Stimulated activated naive B cell treated with anti-CD40 and anti-IgM and Interleukin-4, amounts not matched to agents 10 μg/mL and 1 μg/mL and 100 μg/mL, for 72 hours (primary cell): ENCODE results near the gene ABLIM2.
A peak's percentile ranks its signal among the peaks of the same experiment; 100 is the strongest.

Source experiments
- ATAC-seq, 2 donors: fragments of 150-1000 bp; cut with Tn5 transposase; replicated peaks; 2 replicates each; pipeline ENCODE4 v1.10.0; 2021; ENCODE audit warnings: moderate library complexity in 1 of 2
- DNase-seq: peaks from one replicate; pipeline ENCODE4 v3.0.0; 2021
- H3K27ac Mint-ChIP-seq: one replicate; pipeline ENCODE4 v1.8.0; 2022; ENCODE audit warnings: mild to moderate bottlenecking, mixed read lengths
- H3K27me3 Mint-ChIP-seq, 2 donors: one replicate each; pipeline ENCODE4 v1.8.0; 2022; ENCODE audit warnings: mixed read lengths in 2 of 2
- H3K36me3 Mint-ChIP-seq, 2 donors: one replicate each; pipeline ENCODE4 v1.8.0; 2022; ENCODE audit warnings: mixed read lengths in 2 of 2, mild to moderate bottlenecking in 1 of 2
- H3K4me1 Mint-ChIP-seq, 2 donors: one replicate each; pipeline ENCODE4 v1.8.0; 2022; ENCODE audit warnings: mixed read lengths in 2 of 2, mild to moderate bottlenecking in 1 of 2
- H3K4me3 Mint-ChIP-seq, 2 donors: one replicate each; pipeline ENCODE4 v1.8.0; 2022; ENCODE audit warnings: mild to moderate bottlenecking in 2 of 2, mixed read lengths in 2 of 2, moderate library complexity in 1 of 2
- H3K9me3 Mint-ChIP-seq, 2 donors: one replicate each; pipeline ENCODE4 v1.8.0; 2022; ENCODE audit warnings: mixed read lengths in 2 of 2, mild to moderate bottlenecking in 1 of 2

ABLIM2 gene

DNA sequence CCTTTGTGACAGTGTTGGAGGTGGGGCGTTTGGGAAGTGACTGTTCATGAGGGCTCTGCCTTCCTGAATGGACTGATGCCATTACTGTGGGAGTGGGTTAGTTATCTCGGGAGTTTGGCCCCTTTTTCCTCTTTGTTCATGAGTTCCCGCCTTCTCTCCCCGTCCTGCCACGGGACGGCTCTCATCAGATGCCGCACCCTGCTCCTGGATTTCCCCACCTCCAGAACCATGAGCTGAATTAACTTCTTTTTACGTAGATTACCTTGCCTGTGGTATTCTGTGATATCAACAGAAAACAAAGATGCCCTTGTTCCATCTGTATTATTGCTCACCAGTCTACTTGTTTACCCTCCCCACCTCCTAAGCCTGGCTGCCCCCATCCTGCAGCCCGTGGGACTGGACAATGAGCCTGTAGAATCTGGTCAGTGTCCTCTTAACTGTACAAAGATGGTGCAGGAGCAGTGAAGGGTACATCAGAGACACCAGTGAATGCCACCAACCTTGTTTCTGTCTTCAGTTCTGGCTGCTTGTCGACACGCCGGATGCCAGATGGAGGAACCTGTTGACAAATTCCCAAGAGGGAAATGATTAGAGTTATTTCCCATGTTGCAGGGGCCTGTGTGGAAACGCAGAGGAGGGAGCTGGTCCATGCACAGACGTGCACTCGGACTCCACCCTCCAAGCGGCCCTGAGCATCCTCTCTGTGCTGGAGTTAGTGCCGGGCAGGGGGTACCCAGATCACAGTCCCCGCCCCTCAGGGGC, 104.7 kb downstream of the ABLIM2 start:
- Mint-ChIP-seq H3K27ac (no peak overlapping the region), H3K4me1 (no peaks in the 10 kb centered on the region), H3K27me3 (peaks cover 0 to 6% of the 10 kb centered on the region in 2 donors), H3K4me3 (no peak overlapping the region), H3K9me3 (peaks cover 9 to 14% of the 10 kb centered on the region in 2 donors), H3K36me3 (peaks cover 22 to 36% of the 10 kb centered on the region in 2 donors)
- DNase-seq (no peak), ATAC-seq (no peak)

- no peak overlapping the region for H3K4me3 Mint-ChIP-seq
- peaks cover 9 to 10% of the 10 kb centered on the region in 2 donors for H3K9me3 Mint-ChIP-seq
- H3K4me1 Mint-ChIP-seq, result no peaks in the 10 kb centered on the region
- no peak overlapping the region for H3K27ac Mint-ChIP-seq
- ATAC-seq (no peak), DNase-seq (no peak)
- H3K36me3 Mint-ChIP-seq, result peaks cover 18 to 27% of the 10 kb centered on the region in 2 donors
- H3K27me3 Mint-ChIP-seq, result peaks cover 3 to 8% of the 10 kb centered on the region in 2 donors
Measured at GRCh38 chr4:8052160-8052691, 106.4 kb downstream of the ABLIM2 start.

DNA sequence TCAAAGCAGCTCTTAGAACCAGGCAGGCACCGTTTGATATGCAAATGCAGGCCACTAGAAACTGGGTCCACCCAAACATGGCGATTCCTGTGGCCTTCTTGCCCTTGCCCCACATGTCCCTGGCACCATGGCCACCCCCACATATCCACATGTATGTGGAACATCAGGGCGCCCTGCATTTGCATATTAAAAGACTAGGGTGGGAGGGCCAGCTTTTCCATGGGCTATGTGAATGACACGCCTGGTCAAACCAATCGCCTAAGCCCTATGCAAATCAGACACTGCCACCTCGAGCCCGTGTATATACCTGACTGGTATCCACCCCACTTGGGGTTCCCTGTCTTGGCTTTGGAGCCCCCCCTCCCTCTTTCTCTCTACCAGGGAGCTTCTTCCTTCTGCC, 107.0 kb downstream of the ABLIM2 start:
- DNase-seq (no peak), ATAC-seq (no peak)
- peaks cover 9 to 10% of the 10 kb centered on the region in 2 donors for H3K9me3 Mint-ChIP-seq
- H3K36me3 Mint-ChIP-seq, result peaks cover 18 to 25% of the 10 kb centered on the region in 2 donors
- peaks cover 7 to 10% of the 10 kb centered on the region in 2 donors for H3K27me3 Mint-ChIP-seq
- H3K27ac Mint-ChIP-seq, result no peak overlapping the region
- H3K4me3 Mint-ChIP-seq, result no peak overlapping the region
- peaks cover 0 to under 1% of the 10 kb centered on the region in 2 donors for H3K4me1 Mint-ChIP-seq

GRCh38 chr4:8050555-8051206, 107.9 kb downstream of the ABLIM2 start:
- DNase-seq (no peak), ATAC-seq (no peak)
- H3K4me1 Mint-ChIP-seq, result peaks cover 1 to 8% of the 10 kb centered on the region in 2 donors
- no peak overlapping the region for H3K27ac Mint-ChIP-seq
- H3K36me3 Mint-ChIP-seq, result peaks cover 20 to 31% of the 10 kb centered on the region in 2 donors
- no peak overlapping the region for H3K4me3 Mint-ChIP-seq
- peaks cover 16 to 17% of the 10 kb centered on the region in 2 donors for H3K27me3 Mint-ChIP-seq
- H3K9me3 Mint-ChIP-seq, result peaks cover 9 to 10% of the 10 kb centered on the region in 2 donors

DNA sequence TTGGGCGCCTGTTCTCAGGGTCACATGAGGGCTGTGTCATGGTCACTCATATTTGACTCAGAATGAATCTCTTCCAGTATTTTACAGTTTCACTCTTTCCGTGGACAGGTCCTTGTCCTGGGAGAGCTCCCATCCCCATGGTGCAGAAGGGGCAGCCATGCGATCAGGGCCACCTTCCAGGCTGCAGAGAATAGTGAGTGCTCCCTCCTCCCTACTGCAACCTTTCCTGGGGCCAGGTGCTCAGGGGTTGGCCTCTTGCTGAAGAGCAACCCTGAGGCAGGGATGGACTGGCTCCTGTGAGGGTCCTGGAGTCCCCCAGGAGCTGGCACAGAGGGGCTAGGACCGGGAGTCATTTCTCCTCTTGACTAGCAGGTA, 108.4 kb downstream of the ABLIM2 start:
- H3K27ac Mint-ChIP-seq, result no peak overlapping the region
- ATAC-seq (no peak), DNase-seq (no peak)
- H3K4me1 Mint-ChIP-seq, result peaks cover 1 to 8% of the 10 kb centered on the region in 2 donors
- H3K4me3 Mint-ChIP-seq, result no peak overlapping the region
- peaks cover 6 to 7% of the 10 kb centered on the region in 2 donors for H3K9me3 Mint-ChIP-seq
- H3K27me3 Mint-ChIP-seq, result peaks cover 16 to 17% of the 10 kb centered on the region in 2 donors
- peaks cover 17 to 27% of the 10 kb centered on the region in 2 donors for H3K36me3 Mint-ChIP-seq

DNA sequence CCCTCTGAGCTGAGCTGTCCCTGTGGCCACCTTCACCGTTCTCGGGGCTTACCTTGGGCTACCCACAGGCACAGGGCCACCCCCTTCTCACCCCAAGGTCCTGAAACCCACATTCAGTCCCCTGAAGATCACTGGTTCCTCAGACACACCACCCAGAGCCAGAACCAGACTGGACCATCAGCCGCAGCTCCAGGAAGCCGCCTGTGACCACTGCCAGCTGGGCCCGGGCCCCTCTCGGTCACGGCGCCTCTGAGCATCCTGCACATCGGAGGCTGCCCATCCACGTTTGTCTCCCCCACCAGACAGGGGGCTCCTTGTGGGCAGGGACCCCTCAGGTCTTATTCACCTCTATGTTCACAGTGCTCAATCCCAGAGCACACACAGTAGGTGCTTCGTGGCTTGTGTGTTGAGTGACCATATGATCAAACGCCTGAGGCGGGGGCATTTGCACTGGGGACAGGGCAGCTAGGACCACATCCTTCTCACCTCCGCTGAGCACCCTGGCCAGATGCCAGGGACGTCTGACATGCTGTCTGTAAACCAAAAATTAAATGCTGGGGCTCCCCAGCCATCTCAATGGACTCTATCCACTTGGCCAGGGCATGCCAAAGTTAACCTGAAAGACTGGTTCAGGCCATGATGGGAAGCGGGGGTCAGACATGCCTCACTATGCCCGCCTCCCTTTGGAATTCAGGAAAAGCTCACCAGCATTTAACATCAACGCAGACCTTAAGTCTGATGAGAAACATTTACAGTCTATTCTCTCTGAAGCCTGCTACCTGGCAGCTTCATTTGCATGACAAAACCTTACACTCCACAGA, 109.5 kb downstream of the ABLIM2 start:
- no peak for ATAC-seq
- H3K27ac Mint-ChIP-seq, result no peak overlapping the region
- DNase-seq, result no peak

GRCh38 chr4:8047837-8048678, 110.6 kb downstream of the ABLIM2 start:
- Mint-ChIP-seq H3K9me3 (no peaks in the 10 kb centered on the region), H3K36me3 (peaks cover 20 to 22% of the 10 kb centered on the region in 2 donors), H3K27me3 (peaks cover 22 to 24% of the 10 kb centered on the region in 2 donors), H3K4me1 (peaks cover 1 to 8% of the 10 kb centered on the region in 2 donors), H3K4me3 (no peak overlapping the region), H3K27ac (peak overlapping the region; percentile 43)
- no peak for DNase-seq
- ATAC-seq, result no peak

More for the DNA sequence above, 109.5 kb downstream of the ABLIM2 start:
- H3K9me3 Mint-ChIP-seq, result no peaks in the 10 kb centered on the region
- H3K36me3 Mint-ChIP-seq, result peaks cover 18 to 21% of the 10 kb centered on the region in 2 donors
- H3K27me3 Mint-ChIP-seq, result peaks cover 20 to 22% of the 10 kb centered on the region in 2 donors
- no peak overlapping the region for H3K4me3 Mint-ChIP-seq
- H3K4me1 Mint-ChIP-seq, result peaks cover 1 to 8% of the 10 kb centered on the region in 2 donors

DNA sequence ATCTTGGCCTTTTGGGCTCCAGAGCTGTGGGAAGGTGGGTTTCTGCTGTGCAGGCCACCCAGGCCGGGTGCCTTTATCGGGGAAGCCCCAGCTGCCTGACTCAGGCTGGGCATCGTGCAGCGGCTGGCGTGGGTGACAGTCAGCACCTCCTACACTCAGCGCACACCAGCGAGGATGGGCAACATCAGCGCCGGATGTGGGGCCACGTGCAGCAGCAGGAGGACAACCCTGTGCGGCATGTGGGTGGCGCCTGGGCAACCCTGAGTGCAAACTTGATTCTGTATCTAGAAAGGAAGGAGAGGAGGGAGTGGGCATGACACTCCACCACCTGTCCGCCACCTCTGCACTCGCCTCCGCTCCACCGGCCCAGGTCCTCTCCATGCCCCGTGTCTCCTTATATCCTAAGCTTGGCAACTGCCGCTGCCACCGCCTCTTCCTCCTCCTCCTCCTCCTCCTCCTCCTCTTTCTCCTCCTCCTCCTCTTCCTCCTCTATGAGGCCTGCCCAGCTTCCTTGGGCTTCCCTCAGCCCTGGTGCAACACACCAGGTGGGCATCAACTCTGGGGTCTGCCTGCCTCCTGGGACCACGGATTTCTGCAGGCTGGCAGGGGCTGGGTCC, 111.6 kb downstream of the ABLIM2 start:
- Mint-ChIP-seq H3K9me3 (no peaks in the 10 kb centered on the region), H3K4me1 (peaks cover 2 to 13% of the 10 kb centered on the region in 2 donors), H3K27me3 (peaks cover 26 to 29% of the 10 kb centered on the region in 2 donors), H3K36me3 (peaks cover 26% of the 10 kb centered on the region in 2 donors), H3K4me3 (no peak overlapping the region), H3K27ac (no peak overlapping the region)
- DNase-seq (no peak), ATAC-seq (no peak)

GRCh38 chr4:8045909-8046308, 112.7 kb downstream of the ABLIM2 start:
- H3K4me1 Mint-ChIP-seq, result peaks cover 3 to 16% of the 10 kb centered on the region in 2 donors
- DNase-seq (no peak), ATAC-seq (no peak)
- H3K27me3 Mint-ChIP-seq, result peaks cover 29 to 32% of the 10 kb centered on the region in 2 donors
- no peak overlapping the region for H3K27ac Mint-ChIP-seq
- no peak overlapping the region for H3K4me3 Mint-ChIP-seq
- H3K9me3 Mint-ChIP-seq, result no peaks in the 10 kb centered on the region
- peaks cover 28 to 29% of the 10 kb centered on the region in 2 donors for H3K36me3 Mint-ChIP-seq

DNA sequence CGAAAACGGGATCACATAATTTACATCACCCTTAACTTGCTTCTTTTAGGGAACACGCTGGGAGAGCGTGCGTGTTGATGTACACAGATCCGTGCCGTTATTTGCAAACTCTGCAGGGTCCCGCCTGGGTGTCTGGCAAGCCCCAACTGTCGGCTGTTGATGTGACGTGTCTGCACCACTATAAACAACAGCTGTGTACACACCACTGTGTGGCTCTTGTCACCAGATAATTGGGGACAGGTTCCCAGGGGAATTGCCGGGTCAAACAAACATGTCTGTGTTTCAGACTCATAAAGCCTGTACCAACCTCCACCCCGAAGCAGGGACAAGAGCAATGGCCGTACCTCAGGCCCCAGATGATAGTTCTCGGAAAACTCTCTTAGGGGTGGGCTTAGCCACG, 113.9 kb downstream of the ABLIM2 start:
- Mint-ChIP-seq H3K4me3 (no peak overlapping the region), H3K4me1 (peaks cover 3 to 16% of the 10 kb centered on the region in 2 donors), H3K27ac (no peak overlapping the region), H3K27me3 (peaks cover 26 to 29% of the 10 kb centered on the region in 2 donors), H3K9me3 (no peaks in the 10 kb centered on the region), H3K36me3 (peaks cover 29 to 31% of the 10 kb centered on the region in 2 donors)
- DNase-seq (no peak), ATAC-seq (peak; percentile 60 to 61)

DNA sequence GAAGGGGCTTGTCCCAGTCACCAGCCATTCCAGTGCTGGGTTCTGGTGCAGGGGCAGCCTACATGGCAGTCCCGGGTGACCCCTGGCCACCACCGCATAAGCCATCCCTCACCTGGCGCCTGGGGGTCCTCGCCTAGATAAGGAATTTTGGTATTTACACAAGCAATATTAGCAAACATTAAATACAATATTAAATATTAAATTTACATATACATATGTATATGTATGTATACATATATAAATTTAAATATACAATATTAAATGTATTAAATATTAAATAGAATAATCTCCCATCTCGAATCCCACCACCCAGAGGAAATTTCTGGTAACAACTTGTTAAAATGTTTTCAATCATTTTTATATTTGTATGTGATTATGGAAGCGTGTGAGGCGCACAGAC, 114.4 kb downstream of the ABLIM2 start:
- DNase-seq, result no peak
- Mint-ChIP-seq H3K27ac (no peak overlapping the region), H3K4me3 (no peak overlapping the region), H3K9me3 (no peaks in the 10 kb centered on the region), H3K27me3 (peaks cover 30 to 34% of the 10 kb centered on the region in 2 donors), H3K4me1 (peaks cover 6 to 16% of the 10 kb centered on the region in 2 donors), H3K36me3 (peaks cover 32% of the 10 kb centered on the region in 2 donors)
- no peak for ATAC-seq

DNA sequence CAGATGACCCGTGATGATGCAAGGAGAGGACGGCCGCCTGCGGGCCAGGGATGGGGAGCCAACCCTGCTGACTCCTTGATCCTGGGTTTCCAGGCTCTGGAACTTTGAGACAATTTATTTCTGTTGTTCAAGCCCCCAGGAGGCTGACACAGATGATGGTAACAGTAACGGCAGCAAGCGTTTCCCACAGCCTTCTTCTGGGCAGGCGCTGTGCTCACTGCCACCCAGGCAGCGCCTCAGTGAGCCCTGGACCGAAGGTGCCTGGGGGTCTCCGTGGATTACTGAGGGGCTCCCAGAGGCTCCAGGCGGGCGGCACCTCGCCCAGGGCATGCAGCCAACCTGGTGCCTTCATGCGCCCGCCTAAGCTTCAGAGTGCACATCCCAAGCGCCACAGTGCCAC, 115.0 kb downstream of the ABLIM2 start:
- H3K27me3 Mint-ChIP-seq, result peaks cover 36 to 40% of the 10 kb centered on the region in 2 donors
- H3K4me1 Mint-ChIP-seq, result peaks cover 8 to 16% of the 10 kb centered on the region in 2 donors
- DNase-seq, result no peak
- no peak overlapping the region for H3K27ac Mint-ChIP-seq
- no peak overlapping the region for H3K4me3 Mint-ChIP-seq
- no peak for ATAC-seq
- H3K36me3 Mint-ChIP-seq, result peaks cover 32 to 34% of the 10 kb centered on the region in 2 donors
- no peaks in the 10 kb centered on the region for H3K9me3 Mint-ChIP-seq

- Mint-ChIP-seq H3K4me3 (no peak overlapping the region), H3K9me3 (no peaks in the 10 kb centered on the region), H3K27me3 (peaks cover 45 to 50% of the 10 kb centered on the region in 2 donors), H3K4me1 (peaks cover 12 to 22% of the 10 kb centered on the region in 2 donors), H3K27ac (no peak overlapping the region), H3K36me3 (peaks cover 30 to 34% of the 10 kb centered on the region in 2 donors)
- ATAC-seq (no peak), DNase-seq (no peak)
Measured at GRCh38 chr4:8041868-8042267, 116.7 kb downstream of the ABLIM2 start.
